IMR-90 (cell line): ENCODE measurements around the gene HSPA12A. TPM values are rescaled to one million over a fixed set of nuclear protein-coding genes. Genes with fewer than 3 reads are reported as not detected.
A peak's percentile ranks its signal among the peaks of the same experiment; 100 is the strongest.

ENCODE experiments used
- ATAC-seq: fragments of 200-7000 bp; cut with Tn5 transposase; 2 replicates; pipeline ENCODE4 v1.9.1; 2020; ENCODE audit warnings: low read depth, mild to moderate bottlenecking, moderate library complexity
- BruUV-seq: library from RNA; stranded (reverse); fragments of 400-500 nt; replicated peaks from 2 replicates; lab custom pipeline; 2021; lab: Mats Ljungman, UMichigan
- CTCF ChIA-PET: fragments of 300-600 bp; formaldehyde crosslinking; extraction: SDS; loops from one replicate; lab custom pipeline; 2021; ENCODE audit warnings: antibody characterized with exemption; lab: Yijun Ruan, JAX
- POLR2A ChIA-PET: fragments of 300-600 bp; sonication (Branson Sonifier 250); formaldehyde crosslinking; loops from one replicate; lab custom pipeline; 2022; ENCODE audit warnings: antibody characterized with exemption; ENCODE audit not compliant: unreplicated experiment; lab: Charles Lee
- DNase-seq: peaks from one replicate; pipeline ENCODE4 v3.0.0; 2013
- H2AFZ ChIP-seq: replicated peaks from 2 replicates; pipeline ENCODE3; 2013; ENCODE audit warnings: low read length, mild to moderate bottlenecking; ENCODE audit not compliant: poor library complexity
- H2AK5ac ChIP-seq: 2 replicates; pipeline ENCODE4 v1.6.1; 2013; ENCODE audit warnings: low read depth, low read length, inconsistent platforms
- H2AK9ac ChIP-seq: replicated peaks from 2 replicates; pipeline ENCODE3; 2013; ENCODE audit warnings: mild to moderate bottlenecking, low read depth, low read length, moderate library complexity; ENCODE audit not compliant: poor library complexity
- H2BK120ac ChIP-seq: 2 replicates; pipeline ENCODE4 v1.6.1; 2013; ENCODE audit warnings: low read depth, low read length, inconsistent platforms
- H2BK15ac ChIP-seq: 3 replicates; pipeline ENCODE4 v1.6.1; 2013; ENCODE audit warnings: low read depth, low read length, inconsistent platforms
- H2BK20ac ChIP-seq: 2 replicates; pipeline ENCODE4 v1.6.1; 2013; ENCODE audit warnings: low read depth, mild to moderate bottlenecking, inconsistent platforms, low read length, moderate library complexity
- H2BK5ac ChIP-seq: 2 replicates; pipeline ENCODE4 v1.6.1; 2013; ENCODE audit warnings: mild to moderate bottlenecking, low read depth, low read length, inconsistent platforms; ENCODE audit not compliant: poor library complexity, severe bottlenecking
- H3K14ac ChIP-seq: replicated peaks from 2 replicates; pipeline ENCODE4 v1.6.1; 2013; ENCODE audit warnings: low read depth, low read length, inconsistent platforms
- H3K18ac ChIP-seq: 2 replicates; pipeline ENCODE4 v1.6.1; 2013; ENCODE audit warnings: low read depth, low read length, control low read depth
- H3K23ac ChIP-seq: 2 replicates; pipeline ENCODE4 v1.6.1; 2013; ENCODE audit warnings: low read depth, low read length, inconsistent platforms
- H3K27ac ChIP-seq: 2 replicates; pipeline ENCODE4 v1.5.1; 2013; ENCODE audit warnings: mild to moderate bottlenecking, control low read depth, low read length; ENCODE audit not compliant: insufficient read depth
- H3K27me3 ChIP-seq: 2 replicates; pipeline ENCODE4 v1.6.1; 2013; ENCODE audit warnings: low read length; ENCODE audit not compliant: control insufficient read depth, insufficient read depth
- H3K36me3 ChIP-seq: 2 replicates; pipeline ENCODE4 v1.6.1; 2013; ENCODE audit warnings: low read length, mixed read lengths; ENCODE audit not compliant: control insufficient read depth, insufficient read depth
- H3K4ac ChIP-seq: 2 replicates; pipeline ENCODE4 v1.6.1; 2013; ENCODE audit warnings: low read depth, low read length, inconsistent platforms
- H3K4me1 ChIP-seq: 2 replicates; pipeline ENCODE4 v1.6.1; 2013; ENCODE audit warnings: low read length, mixed read lengths; ENCODE audit not compliant: control insufficient read depth, insufficient read depth
- H3K4me2 ChIP-seq: 2 replicates; pipeline ENCODE4 v1.6.1; 2013; ENCODE audit warnings: low read depth, mild to moderate bottlenecking, control low read depth, low read length, moderate library complexity
- H3K4me3 ChIP-seq: 2 replicates; pipeline ENCODE4 v1.5.1; 2013; ENCODE audit warnings: low read depth, mild to moderate bottlenecking, control low read depth, low read length, moderate library complexity; ENCODE audit not compliant: insufficient read depth
- H3K56ac ChIP-seq: 2 replicates; pipeline ENCODE4 v1.6.1; 2013; ENCODE audit warnings: low read length, inconsistent platforms; ENCODE audit not compliant: insufficient read depth; ENCODE audit errors: extremely low read depth
- H3K79me1 ChIP-seq, 2 experiments: 2 replicates each; pipeline ENCODE4 v1.6.1; 2013; ENCODE audit warnings: low read length in 2 of 2, inconsistent platforms in 1 of 2, low read depth in 1 of 2
- H3K9ac ChIP-seq: 2 replicates; pipeline ENCODE4 v1.6.1; 2013; ENCODE audit warnings: low read depth, low read length, control low read depth
- H3K9me1 ChIP-seq: 2 replicates; pipeline ENCODE4 v1.6.1; 2013; ENCODE audit warnings: low read length, inconsistent platforms; ENCODE audit not compliant: insufficient read depth
- H3K9me3 ChIP-seq: 2 replicates; pipeline ENCODE4 v1.6.1; 2013; ENCODE audit warnings: low read length; ENCODE audit not compliant: control insufficient read depth, insufficient read depth
- H4K20me1 ChIP-seq: 2 replicates; pipeline ENCODE4 v1.6.1; 2013; ENCODE audit warnings: low read length, inconsistent platforms; ENCODE audit not compliant: insufficient read depth
- H4K5ac ChIP-seq: 2 replicates; pipeline ENCODE4 v1.6.1; 2013; ENCODE audit warnings: mild to moderate bottlenecking, low read depth, low read length, control low read depth
- H4K8ac ChIP-seq, 2 experiments: 2 replicates each; pipeline ENCODE4 v1.6.1; 2013; ENCODE audit warnings: low read depth in 2 of 2, low read length in 2 of 2, control low read depth in 1 of 2, inconsistent platforms in 1 of 2
- H4K91ac ChIP-seq: 2 replicates; pipeline ENCODE4 v1.6.1; 2013; ENCODE audit warnings: low read depth, low read length, inconsistent platforms; ENCODE audit not compliant: insufficient read depth
- CHD1 ChIP-seq: IDR thresholded peaks from 2 replicates; pipeline ENCODE4 v1.6.1; 2012; ENCODE audit warnings: low read depth, low read length, improper control_type of control experiment
- CTCF ChIP-seq: conservative IDR thresholded peaks from 2 replicates; pipeline ENCODE4 v1.5.1; 2012; ENCODE audit warnings: mild to moderate bottlenecking, low read depth, low read length, improper control_type of control experiment
- MXI1 ChIP-seq: IDR thresholded peaks from 2 replicates; pipeline ENCODE4 v1.6.1; 2012; ENCODE audit warnings: low read depth, mild to moderate bottlenecking, low read length, moderate library complexity, borderline replicate concordance
- RCOR1 ChIP-seq: IDR thresholded peaks from 2 replicates; pipeline ENCODE4 v1.6.1; 2012; ENCODE audit warnings: mild to moderate bottlenecking, low read length, improper control_type of control experiment; ENCODE audit not compliant: insufficient replicate concordance
- RFX5 ChIP-seq: IDR thresholded peaks from 2 replicates; pipeline ENCODE4 v1.8.0; 2012; ENCODE audit warnings: low read depth, mild to moderate bottlenecking, low read length, moderate library complexity
- WGBS, 2 experiments: methylation state at CpG; one replicate each; pipeline versions ENCODE4 v1.1.5 to v1.1.7; 2013; ENCODE audit warnings: missing lambda C conversion rate in 2 of 2; ENCODE audit not compliant: insufficient read length in 1 of 2; ENCODE audit errors: extremely low coverage in 2 of 2; 5-methylcytosine and 5-hydroxymethylcytosine counted together
- dilution Hi-C: fragments of 300-500 bp; cut with HindIII; formaldehyde crosslinking; loops from one replicate; pipeline ENCODE4 v1.14.3; 2018; ENCODE audit warnings: low sequenced_read_pairs; ENCODE audit not compliant: unreplicated experiment
- in situ Hi-C: fragments of 300-500 bp; cut with MboI; formaldehyde crosslinking; loops from 3 replicates; pipeline ENCODE4 v1.14.3; 2019; ENCODE audit warnings: low sequenced_read_pairs, inconsistent platforms, mixed read lengths
- intact Hi-C: fragments of 100-400 bp; cut with micrococcal nuclease; formaldehyde crosslinking; loops from 2 replicates; pipeline ENCODE4 v1.10.0; 2022
- polyA plus RNA-seq, 3 experiments: library from polyadenylated mRNA; depleted of rRNA; stranded (reverse); fragments of >200 nt; gene quantifications; 2 replicates each; pipeline ENCODE4 v1.2.3, GENCODE V29; 2012; ENCODE audit warnings: low replicate concordance in 1 of 3
- total RNA-seq: library from RNA; depleted of rRNA; stranded (reverse); fragments of >200 nt; gene quantifications from 2 replicates; pipeline ENCODE4 v1.2.3, GENCODE V29; 2012
- TF ChIP-seq, protein P1 (sequence below): fragments of 150-350 bp; IDR thresholded peaks from 2 replicates; pipeline ENCODE4 v1.6.1; 2017; ENCODE audit warnings: mild to moderate bottlenecking, antibody characterized with exemption, low read length, low read depth

The HSPA12A gene
- total and polyA plus RNA-seq, 2 of the 4 experiments (the other 2 are of a cell fraction): 16.1 to 16.7 TPM

DNA sequence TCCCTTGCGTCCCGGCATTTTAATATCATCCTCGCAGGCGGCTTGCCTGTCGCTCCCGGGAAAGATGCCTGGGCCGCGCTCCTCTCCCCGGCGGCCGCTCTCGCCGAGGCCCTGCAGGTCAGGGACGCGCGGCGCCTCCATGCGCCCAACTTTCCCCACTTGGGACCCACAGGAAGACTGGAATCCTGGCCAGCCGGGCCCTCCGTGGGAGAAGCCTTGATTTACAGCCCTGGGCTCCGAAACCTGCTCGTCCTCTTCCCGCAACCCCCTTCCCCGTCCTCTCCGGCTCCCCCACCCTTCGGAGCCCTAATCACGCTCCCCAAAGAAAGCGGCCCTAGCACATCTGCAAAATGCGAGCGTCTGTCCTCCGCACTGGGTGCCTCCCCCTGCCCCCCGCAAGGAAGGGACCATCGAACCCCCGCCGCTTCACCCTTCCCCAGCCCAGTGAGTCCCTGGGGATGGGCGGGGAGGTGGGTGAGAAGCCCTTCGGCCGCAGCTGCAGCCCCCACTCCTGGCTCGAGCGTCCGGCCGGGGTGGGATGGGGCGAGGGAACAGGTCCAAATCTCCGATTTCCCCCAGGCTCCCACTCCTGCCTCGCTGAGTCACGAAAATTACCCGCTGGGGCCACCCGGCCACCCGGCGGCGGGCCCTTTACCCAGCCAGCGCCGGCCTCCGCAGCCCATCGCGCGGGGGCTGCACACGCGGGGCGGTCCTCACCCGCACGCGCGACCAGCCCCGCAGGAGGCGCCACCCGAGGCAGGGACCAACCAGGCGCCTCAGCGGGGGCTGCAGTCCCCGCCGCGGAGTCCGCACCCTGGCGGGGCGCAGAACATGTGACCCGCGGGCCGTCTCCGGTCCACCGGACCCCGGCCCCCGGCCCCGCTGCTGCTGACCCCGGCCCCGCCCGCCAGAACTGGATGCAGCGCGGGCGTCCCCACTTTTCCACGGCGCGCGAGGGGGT lies 695 bp downstream of the HSPA12A start:
- no peaks in the 10 kb centered on the region for H3K36me3 ChIP-seq
- no peak overlapping the region for H2AK5ac ChIP-seq
- in situ Hi-C loops: no loop called here
- peak overlapping the region; percentile 100 for H3K4me3 ChIP-seq
- peaks cover 12% of the 10 kb centered on the region for H3K9me1 ChIP-seq
- peak overlapping the region; percentile 81 for H3K4me2 ChIP-seq
- H3K79me1 ChIP-seq: peaks cover 32 to 50% of the 10 kb centered on the region in 2 experiments
- WGBS, 2 experiments: 5% methylated on average over 40 of the region's 93 CpGs; no CpG with 5 or more reads in 1 of the 2 experiments
- DNase-seq (no peak), ATAC-seq (peak; percentile 19)
- H3K27ac ChIP-seq: peak overlapping the region; percentile 71; the same call in 1 of the 2 replicates
- no peak overlapping the region for H3K56ac ChIP-seq
- H2AFZ ChIP-seq: peak overlapping the region; percentile 96
- no peak overlapping the region for H2BK15ac ChIP-seq
- H3K4me1 ChIP-seq: peaks cover 4% of the 10 kb centered on the region; the same call in 1 of the 2 replicates
- H4K20me1 ChIP-seq: no peaks in the 10 kb centered on the region
- dilution Hi-C loops: no loop called here
- H2BK5ac ChIP-seq: peak overlapping the region; percentile 69
- intact Hi-C loops: loop anchor here (1.0 to 5.0 kb wide), 3 partner anchors 47 to 1784 kb away; no protein-coding TSS in a partner anchor
- no peak overlapping the region for H3K14ac ChIP-seq
- H2AK9ac ChIP-seq: peak overlapping the region; percentile 88
- peak overlapping the region; percentile 42; the same call in 1 of the 2 replicates for H3K23ac ChIP-seq
- peak overlapping the region; percentile 72 for H3K9ac ChIP-seq
- no peaks in the 10 kb centered on the region for H3K27me3 ChIP-seq
- CTCF ChIA-PET: interaction anchor here (0.6 kb wide), 1 partner anchor 1943 kb away, joined by 4 read pairs; no protein-coding TSS in a partner anchor
- H4K8ac ChIP-seq: no peak overlapping the region
- H4K5ac ChIP-seq: no peak overlapping the region
- H3K4ac ChIP-seq: peak overlapping the region; percentile 23; the same call in 1 of the 2 replicates
- BruUV-seq: no TSS peak
- H3K18ac ChIP-seq: no peak overlapping the region
- H3K9me3 ChIP-seq: no peaks in the 10 kb centered on the region
- no peak overlapping the region for H2BK20ac ChIP-seq
- no peak overlapping the region for H2BK120ac ChIP-seq
- H4K91ac ChIP-seq: no peak overlapping the region
- TF ChIP-seq RCOR1 (no peak), MXI1 (0 out of 2 replicates have a peak, but pooled peaks have one; percentile 1), CHD1 (no peak), CTCF (0 out of 2 replicates have a peak, but pooled peaks have one; percentile 5), RFX5 (no peak)
- TF ChIP-seq, protein P1, sequence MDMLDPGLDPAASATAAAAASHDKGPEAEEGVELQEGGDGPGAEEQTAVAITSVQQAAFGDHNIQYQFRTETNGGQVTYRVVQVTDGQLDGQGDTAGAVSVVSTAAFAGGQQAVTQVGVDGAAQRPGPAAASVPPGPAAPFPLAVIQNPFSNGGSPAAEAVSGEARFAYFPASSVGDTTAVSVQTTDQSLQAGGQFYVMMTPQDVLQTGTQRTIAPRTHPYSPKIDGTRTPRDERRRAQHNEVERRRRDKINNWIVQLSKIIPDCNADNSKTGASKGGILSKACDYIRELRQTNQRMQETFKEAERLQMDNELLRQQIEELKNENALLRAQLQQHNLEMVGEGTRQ: peak; percentile 2; the same call in 1 of the 2 replicates
- POLR2A ChIA-PET: no interaction called here
